HFFc6 (cell line): ENCODE data around the gene SLC12A8. TPM values are rescaled to one million over a fixed set of nuclear protein-coding genes. Genes with fewer than 3 reads are reported as not detected.

ENCODE experiments used
- DNase-seq: peaks from one replicate; pipeline ENCODE4 v3.0.0-alpha.2; 2018
- H3K27ac Mint-ChIP-seq: 2 replicates; pipeline ENCODE4 v1.8.0; 2020; ENCODE audit warnings: mild to moderate bottlenecking, mixed read lengths
- H3K27me3 Mint-ChIP-seq: 2 replicates; pipeline ENCODE4 v1.8.0; 2021; ENCODE audit warnings: mild to moderate bottlenecking, moderate library complexity, mixed read lengths; ENCODE audit not compliant: insufficient read depth
- H3K36me3 Mint-ChIP-seq: 2 replicates; pipeline ENCODE4 v1.8.0; 2021; ENCODE audit warnings: low read depth, mixed read lengths
- H3K4me1 Mint-ChIP-seq: 2 replicates; pipeline ENCODE4 v1.8.0; 2020; ENCODE audit warnings: low read depth, mixed read lengths
- H3K4me3 Mint-ChIP-seq: 2 replicates; pipeline ENCODE4 v1.8.0; 2020; ENCODE audit warnings: mild to moderate bottlenecking, moderate library complexity, mixed read lengths
- H3K9me3 Mint-ChIP-seq: 2 replicates; pipeline ENCODE4 v1.8.0; 2020; ENCODE audit warnings: mild to moderate bottlenecking, mixed read lengths
- CTCF ChIP-seq: fragments of 200-600 bp; sonication (generic); IDR thresholded peaks from 2 replicates; pipeline ENCODE4 v1.5.0; 2021; ENCODE audit warnings: antibody characterized with exemption, mild to moderate bottlenecking
- total RNA-seq, 6 experiments: library from RNA; stranded (reverse); fragmentation: NEBNext Ultra II Directional; extraction: Animal tissue kit (Norgen Biotek cat#: 25700); gene quantifications; 2 replicates in 1 of 6; 3 replicates in 5 of 6; pipeline ENCODE4 v1.2.3, GENCODE V29; 2021

SLC12A8 gene
- total RNA-seq, 6 experiments from 2014 or later: 1.8 to 4.6 (median 3.7) TPM

DNA sequence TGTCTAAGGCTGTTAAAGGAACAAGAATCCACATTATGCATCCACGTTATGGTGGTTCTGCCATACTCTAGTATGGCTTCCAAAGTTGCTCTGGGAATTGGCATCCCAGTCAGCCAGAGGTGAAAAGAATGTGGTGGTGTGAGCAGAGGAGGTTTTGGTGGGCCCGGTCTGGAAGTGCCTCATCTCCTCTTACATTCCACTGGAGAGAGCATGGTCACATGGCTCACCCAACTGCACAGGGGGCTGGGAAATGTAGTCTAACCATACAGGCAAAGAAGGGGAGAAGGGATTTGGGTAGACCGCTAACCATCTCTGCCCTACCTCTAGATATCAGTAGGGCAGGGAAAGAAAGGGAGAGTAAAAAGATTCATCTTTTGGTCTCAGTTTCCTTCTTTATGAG, 153.6 kb downstream of the SLC12A8 start:
- Mint-ChIP-seq H3K9me3 (no peaks in the 10 kb centered on the region), H3K36me3 (peaks cover 10% of the 10 kb centered on the region; the same call in 1 of the 2 replicates), H3K27me3 (peaks cover 6% of the 10 kb centered on the region; the same call in 1 of the 2 replicates), H3K4me3 (no peak overlapping the region), H3K4me1 (peaks cover 77% of the 10 kb centered on the region), H3K27ac (no peak overlapping the region)
- no peak for TF ChIP-seq CTCF
- DNase-seq: no peak

DNA sequence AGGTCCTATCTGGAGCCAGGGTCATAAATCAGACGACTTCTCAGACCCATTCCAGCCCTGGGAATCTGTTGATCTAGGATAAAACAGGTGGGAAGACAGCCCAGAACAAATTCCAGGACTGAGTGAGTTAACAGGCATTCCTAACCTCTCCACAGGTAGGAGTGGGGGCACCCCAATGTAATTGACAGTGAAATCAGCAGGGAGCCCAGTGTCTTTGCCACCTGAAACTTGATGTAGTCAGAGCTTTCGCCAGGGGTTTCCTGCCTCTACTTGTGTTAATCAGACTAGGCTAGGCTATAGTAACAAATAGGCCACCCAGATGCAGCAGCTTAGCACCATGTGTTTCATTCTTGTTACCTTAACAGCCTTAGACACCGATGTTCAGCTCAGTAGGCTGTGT, 154.0 kb downstream of the SLC12A8 start:
- DNase-seq: no peak
- Mint-ChIP-seq H3K9me3 (no peaks in the 10 kb centered on the region), H3K36me3 (peaks cover 14% of the 10 kb centered on the region; the same call in 1 of the 2 replicates), H3K27me3 (peaks cover 6% of the 10 kb centered on the region), H3K27ac (no peak overlapping the region), H3K4me3 (no peak overlapping the region), H3K4me1 (peaks cover 77% of the 10 kb centered on the region)
- no peak for TF ChIP-seq CTCF

DNA sequence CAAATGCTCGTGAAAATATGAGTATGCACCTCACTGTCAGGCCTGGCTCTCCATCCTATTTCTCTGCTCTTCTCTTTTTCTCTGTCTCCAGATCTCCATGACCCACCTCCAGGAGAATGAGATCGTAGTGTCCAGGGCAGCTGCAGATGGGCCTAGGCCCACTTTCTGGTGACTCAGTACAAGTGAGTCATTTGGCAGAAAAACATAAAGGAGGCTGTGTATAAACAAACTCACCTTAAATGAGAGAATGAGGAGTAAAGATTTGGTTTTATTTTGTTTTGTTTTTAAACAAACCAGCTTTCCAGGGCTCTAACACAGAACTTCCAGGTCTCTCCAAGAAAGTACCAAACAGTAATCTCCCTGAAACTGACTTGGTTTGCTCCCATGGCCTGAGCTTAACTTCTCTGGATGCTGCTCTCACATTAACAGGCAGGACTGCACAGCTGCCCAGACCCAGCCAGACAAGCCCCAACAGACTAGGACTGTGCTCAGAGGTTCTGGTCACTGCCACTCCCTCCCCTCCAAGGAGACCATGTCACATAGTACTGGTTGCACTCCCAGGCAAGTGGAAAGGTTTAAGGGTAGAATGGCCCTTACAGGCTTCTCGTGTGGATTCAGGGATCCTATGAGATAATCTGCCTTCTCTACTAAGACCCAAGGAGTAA, 155.2 kb downstream of the SLC12A8 start:
- Mint-ChIP-seq H3K27ac (peak overlapping the region; percentile 85), H3K4me1 (peaks cover 77% of the 10 kb centered on the region), H3K27me3 (peaks cover 6% of the 10 kb centered on the region), H3K4me3 (peak overlapping the region; percentile 81), H3K9me3 (no peaks in the 10 kb centered on the region), H3K36me3 (peaks cover 16% of the 10 kb centered on the region; the same call in 1 of the 2 replicates)
- no peak for TF ChIP-seq CTCF
- peak; percentile 82 for DNase-seq

- no peak for TF ChIP-seq CTCF
- Mint-ChIP-seq H3K9me3 (no peaks in the 10 kb centered on the region), H3K36me3 (peaks cover 16% of the 10 kb centered on the region; the same call in 1 of the 2 replicates), H3K27me3 (peaks cover 4% of the 10 kb centered on the region), H3K4me1 (peaks cover 77% of the 10 kb centered on the region), H3K4me3 (peak within 1 kb of the TSS; percentile 94), H3K27ac (peak within 1 kb of the TSS; percentile 90)
- peak; percentile 72 for DNase-seq
Observed at GRCh38 chr3:125055913-125056745, 156.4 kb downstream of the SLC12A8 start, which contains the start of gene HEG1. Gene HEG1 (minus strand): TSS chr3:125055997. CDS start chr3:125055890, 107 bp downstream.

- H3K9me3 Mint-ChIP-seq: no peaks in the 10 kb centered on the region
- no peak for TF ChIP-seq CTCF
- peak overlapping the region; percentile 90 for H3K27ac Mint-ChIP-seq
- no peak for DNase-seq
- peaks cover 21% of the 10 kb centered on the region for H3K36me3 Mint-ChIP-seq
- H3K4me3 Mint-ChIP-seq: peak overlapping the region; percentile 94
- H3K4me1 Mint-ChIP-seq: peaks cover 77% of the 10 kb centered on the region
- H3K27me3 Mint-ChIP-seq: peaks cover 4% of the 10 kb centered on the region
Observed at GRCh38 chr3:125055331-125055912, 157.1 kb downstream of the SLC12A8 start.
